ENCODE measurements around the gene PKP4. TPM values are rescaled to one million over a fixed set of nuclear protein-coding genes. Genes with fewer than 3 reads are reported as not detected.

Gene PKP4
- total and polyA plus RNA-seq, 2 experiments from 2014 or later: 35.7 to 92.3 TPM

- H3K4me3 ChIP-seq: no peak overlapping the region
- H2AFZ ChIP-seq: no peak overlapping the region
- no peak for DNase-seq (ENCODE audit: low spot score)
- Mint-ChIP-seq H3K27me3 (ENCODE audit: insufficient read depth, low read depth, poor library complexity) (no peaks in the 10 kb centered on the region), H3K9me3 (no peaks in the 10 kb centered on the region), H3K27ac (no peak overlapping the region), H3K4me3 (no peak overlapping the region), H3K4me1 (peaks cover 72% of the 10 kb centered on the region), H3K36me3 (ENCODE audit: low read depth) (no peaks in the 10 kb centered on the region; the same call in 2 of the 3 replicates)
- TF ChIP-seq CTCF (conservative IDR thresholded peaks at IDR 0.05; ENCODE audit: low read depth in 2 of 2) (no peak), EZH2 (IDR thresholded peaks at IDR 0.05; ENCODE audit: low read depth, unreplicated experiment) (no peak), STAT1 (IDR thresholded peaks at IDR 0.05; ENCODE audit: unreplicated experiment) (no peak), NANOG (IDR thresholded peaks at IDR 0.05; ENCODE audit: borderline replicate concordance) (no peak), ZNF114 (CRISPR knock-in tag; IDR thresholded peaks at IDR 0.05) (no peak)
- TF ChIP-seq, protein P1, sequence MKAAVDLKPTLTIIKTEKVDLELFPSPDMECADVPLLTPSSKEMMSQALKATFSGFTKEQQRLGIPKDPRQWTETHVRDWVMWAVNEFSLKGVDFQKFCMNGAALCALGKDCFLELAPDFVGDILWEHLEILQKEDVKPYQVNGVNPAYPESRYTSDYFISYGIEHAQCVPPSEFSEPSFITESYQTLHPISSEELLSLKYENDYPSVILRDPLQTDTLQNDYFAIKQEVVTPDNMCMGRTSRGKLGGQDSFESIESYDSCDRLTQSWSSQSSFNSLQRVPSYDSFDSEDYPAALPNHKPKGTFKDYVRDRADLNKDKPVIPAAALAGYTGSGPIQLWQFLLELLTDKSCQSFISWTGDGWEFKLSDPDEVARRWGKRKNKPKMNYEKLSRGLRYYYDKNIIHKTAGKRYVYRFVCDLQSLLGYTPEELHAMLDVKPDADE (IDR thresholded peaks at IDR 0.05): no peak
- H3K4me2 ChIP-seq: no peak overlapping the region
- ATAC-seq: no peak
- H4K20me1 ChIP-seq (replicated peaks; ENCODE audit: insufficient read depth): peaks cover 26% of the 10 kb centered on the region
- H3K9me2 ChIP-seq (ENCODE audit: insufficient read depth): no peaks in the 10 kb centered on the region
- H3K79me2 ChIP-seq (replicated peaks; ENCODE audit: insufficient read depth): peaks cover 99% of the 10 kb centered on the region
- H3K27me3 ChIP-seq (ENCODE audit: insufficient read depth): no peaks in the 10 kb centered on the region
- H3K4me1 ChIP-seq (ENCODE audit: insufficient read depth): peaks cover 58% of the 10 kb centered on the region
- H3K27ac ChIP-seq (ENCODE audit: low read depth): no peak overlapping the region
- no peaks in the 10 kb centered on the region for H3K36me3 ChIP-seq (ENCODE audit: insufficient read depth)
- H3F3A ChIP-seq (replicated peaks; ENCODE audit: low read depth): no peaks in the 10 kb centered on the region
These were observed 36.7 kb downstream of the PKP4 start for GRCh38 chr2:158493458-158493857.

DNA sequence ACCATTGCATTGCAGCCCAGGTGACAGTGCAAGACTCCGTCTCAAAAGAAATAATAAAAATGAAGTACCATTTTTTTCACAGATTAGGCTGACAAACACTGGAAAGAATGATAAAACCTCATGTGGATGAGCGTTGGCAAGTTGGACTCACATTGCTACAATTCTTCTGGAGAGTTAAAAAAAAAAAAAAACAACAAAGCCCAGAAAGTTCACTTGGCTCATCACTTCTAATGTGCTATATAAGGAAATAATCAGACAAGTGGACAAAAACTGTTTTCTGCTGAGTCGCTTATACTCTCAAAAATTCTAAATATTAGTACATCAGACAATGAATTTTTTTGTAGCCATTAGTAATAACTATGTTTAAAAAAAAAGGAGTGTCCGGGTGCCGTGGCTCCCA lies 38.4 kb downstream of the PKP4 start:
- peaks cover 23% of the 10 kb centered on the region for H4K20me1 ChIP-seq (replicated peaks; ENCODE audit: insufficient read depth)
- no peaks in the 10 kb centered on the region for H3K9me3 Mint-ChIP-seq
- TF ChIP-seq, protein P2, sequence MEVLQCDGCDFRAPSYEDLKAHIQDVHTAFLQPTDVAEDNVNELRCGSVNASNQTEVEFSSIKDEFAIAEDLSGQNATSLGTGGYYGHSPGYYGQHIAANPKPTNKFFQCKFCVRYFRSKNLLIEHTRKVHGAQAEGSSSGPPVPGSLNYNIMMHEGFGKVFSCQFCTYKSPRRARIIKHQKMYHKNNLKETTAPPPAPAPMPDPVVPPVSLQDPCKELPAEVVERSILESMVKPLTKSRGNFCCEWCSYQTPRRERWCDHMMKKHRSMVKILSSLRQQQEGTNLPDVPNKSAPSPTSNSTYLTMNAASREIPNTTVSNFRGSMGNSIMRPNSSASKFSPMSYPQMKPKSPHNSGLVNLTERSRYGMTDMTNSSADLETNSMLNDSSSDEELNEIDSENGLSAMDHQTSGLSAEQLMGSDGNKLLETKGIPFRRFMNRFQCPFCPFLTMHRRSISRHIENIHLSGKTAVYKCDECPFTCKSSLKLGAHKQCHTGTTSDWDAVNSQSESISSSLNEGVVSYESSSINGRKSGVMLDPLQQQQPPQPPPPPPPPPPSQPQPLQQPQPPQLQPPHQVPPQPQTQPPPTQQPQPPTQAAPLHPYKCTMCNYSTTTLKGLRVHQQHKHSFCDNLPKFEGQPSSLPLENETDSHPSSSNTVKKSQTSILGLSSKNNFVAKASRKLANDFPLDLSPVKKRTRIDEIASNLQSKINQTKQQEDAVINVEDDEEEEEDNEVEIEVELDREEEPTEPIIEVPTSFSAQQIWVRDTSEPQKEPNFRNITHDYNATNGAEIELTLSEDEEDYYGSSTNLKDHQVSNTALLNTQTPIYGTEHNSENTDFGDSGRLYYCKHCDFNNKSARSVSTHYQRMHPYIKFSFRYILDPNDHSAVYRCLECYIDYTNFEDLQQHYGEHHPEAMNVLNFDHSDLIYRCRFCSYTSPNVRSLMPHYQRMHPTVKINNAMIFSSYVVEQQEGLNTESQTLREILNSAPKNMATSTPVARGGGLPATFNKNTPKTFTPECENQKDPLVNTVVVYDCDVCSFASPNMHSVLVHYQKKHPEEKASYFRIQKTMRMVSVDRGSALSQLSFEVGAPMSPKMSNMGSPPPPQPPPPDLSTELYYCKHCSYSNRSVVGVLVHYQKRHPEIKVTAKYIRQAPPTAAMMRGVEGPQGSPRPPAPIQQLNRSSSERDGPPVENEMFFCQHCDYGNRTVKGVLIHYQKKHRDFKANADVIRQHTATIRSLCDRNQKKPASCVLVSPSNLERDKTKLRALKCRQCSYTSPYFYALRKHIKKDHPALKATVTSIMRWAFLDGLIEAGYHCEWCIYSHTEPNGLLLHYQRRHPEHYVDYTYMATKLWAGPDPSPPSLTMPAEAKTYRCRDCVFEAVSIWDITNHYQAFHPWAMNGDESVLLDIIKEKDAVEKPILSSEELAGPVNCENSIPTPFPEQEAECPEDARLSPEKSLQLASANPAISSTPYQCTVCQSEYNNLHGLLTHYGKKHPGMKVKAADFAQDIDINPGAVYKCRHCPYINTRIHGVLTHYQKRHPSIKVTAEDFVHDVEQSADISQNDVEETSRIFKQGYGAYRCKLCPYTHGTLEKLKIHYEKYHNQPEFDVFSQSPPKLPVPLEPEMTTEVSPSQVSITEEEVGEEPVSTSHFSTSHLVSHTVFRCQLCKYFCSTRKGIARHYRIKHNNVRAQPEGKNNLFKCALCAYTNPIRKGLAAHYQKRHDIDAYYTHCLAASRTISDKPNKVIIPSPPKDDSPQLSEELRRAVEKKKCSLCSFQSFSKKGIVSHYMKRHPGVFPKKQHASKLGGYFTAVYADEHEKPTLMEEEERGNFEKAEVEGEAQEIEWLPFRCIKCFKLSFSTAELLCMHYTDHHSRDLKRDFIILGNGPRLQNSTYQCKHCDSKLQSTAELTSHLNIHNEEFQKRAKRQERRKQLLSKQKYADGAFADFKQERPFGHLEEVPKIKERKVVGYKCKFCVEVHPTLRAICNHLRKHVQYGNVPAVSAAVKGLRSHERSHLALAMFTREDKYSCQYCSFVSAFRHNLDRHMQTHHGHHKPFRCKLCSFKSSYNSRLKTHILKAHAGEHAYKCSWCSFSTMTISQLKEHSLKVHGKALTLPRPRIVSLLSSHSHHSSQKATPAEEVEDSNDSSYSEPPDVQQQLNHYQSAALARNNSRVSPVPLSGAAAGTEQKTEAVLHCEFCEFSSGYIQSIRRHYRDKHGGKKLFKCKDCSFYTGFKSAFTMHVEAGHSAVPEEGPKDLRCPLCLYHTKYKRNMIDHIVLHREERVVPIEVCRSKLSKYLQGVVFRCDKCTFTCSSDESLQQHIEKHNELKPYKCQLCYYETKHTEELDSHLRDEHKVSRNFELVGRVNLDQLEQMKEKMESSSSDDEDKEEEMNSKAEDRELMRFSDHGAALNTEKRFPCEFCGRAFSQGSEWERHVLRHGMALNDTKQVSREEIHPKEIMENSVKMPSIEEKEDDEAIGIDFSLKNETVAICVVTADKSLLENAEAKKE (CRISPR knock-in tag; IDR thresholded peaks at IDR 0.05): no peak
- TF ChIP-seq JUNB (IDR thresholded peaks at IDR 0.05; ENCODE audit: unreplicated experiment) (no peak), ZNF114 (CRISPR knock-in tag; IDR thresholded peaks at IDR 0.05) (no peak), REST (IDR thresholded peaks at IDR 0.05; ENCODE audit: unreplicated experiment) (no peak)
- H3K27me3 ChIP-seq (ENCODE audit: insufficient read depth): no peaks in the 10 kb centered on the region
- no peak overlapping the region for H3K27ac Mint-ChIP-seq
- peaks cover 60% of the 10 kb centered on the region for H3K4me1 Mint-ChIP-seq
- no peak overlapping the region for H3K4me2 ChIP-seq
- DNase-seq (ENCODE audit: low spot score) (no peak), ATAC-seq (no peak)
- H2AFZ ChIP-seq: no peak overlapping the region
- H3K4me3 Mint-ChIP-seq: no peak overlapping the region
- H3K27ac ChIP-seq (ENCODE audit: low read depth): no peak overlapping the region
- peaks cover 99% of the 10 kb centered on the region for H3K79me2 ChIP-seq (replicated peaks; ENCODE audit: insufficient read depth)
- H3F3A ChIP-seq (replicated peaks; ENCODE audit: low read depth): no peaks in the 10 kb centered on the region
- H3K9me2 ChIP-seq (ENCODE audit: insufficient read depth): no peaks in the 10 kb centered on the region
- peaks cover 42% of the 10 kb centered on the region for H3K4me1 ChIP-seq (ENCODE audit: insufficient read depth)
- H3K4me3 ChIP-seq: no peak overlapping the region
- H3K36me3 ChIP-seq (ENCODE audit: insufficient read depth): no peaks in the 10 kb centered on the region
- H3K36me3 Mint-ChIP-seq (ENCODE audit: low read depth): no peaks in the 10 kb centered on the region; the same call in 2 of the 3 replicates
- no peaks in the 10 kb centered on the region for H3K27me3 Mint-ChIP-seq (ENCODE audit: insufficient read depth, low read depth, poor library complexity)
